DMS153 treated with DMSO at 0.1 percent for 48 hours (cell line): ENCODE results near the gene MRTFA.
"Not testable (repeated sequence)": the region's sequence is repeated elsewhere in the genome, so short reads cannot be mapped to it uniquely, and the experiment has no call there.

Experiments
- DNase-seq: peaks from one replicate; lab custom pipeline; 2025; ENCODE audit not compliant: unreplicated experiment; lab: John Stamatoyannopoulos, UW

Gene MRTFA

GRCh38 chr22:40500465-40500786 is 136.1 kb downstream of the MRTFA start:
- not testable (repeated sequence) for DNase-seq

- no peak for DNase-seq
These were observed 137.3 kb downstream of the MRTFA start for GRCh38 chr22:40499209-40499623.

- no peak for DNase-seq
These were observed 137.9 kb downstream of the MRTFA start for GRCh38 chr22:40498420-40499208.

GRCh38 chr22:40493441-40493840 is 143.1 kb downstream of the MRTFA start:
- DNase-seq, result no peak

GRCh38 chr22:40491990-40492631 is 144.4 kb downstream of the MRTFA start:
- DNase-seq, result peak; percentile 8

- DNase-seq, result no peak
These were observed 148.8 kb downstream of the MRTFA start for GRCh38 chr22:40487663-40488249.

GRCh38 chr22:40486962-40487602 is 149.4 kb downstream of the MRTFA start:
- DNase-seq, result no peak

- no peak for DNase-seq
These were observed 150.5 kb downstream of the MRTFA start for GRCh38 chr22:40485813-40486667.

- DNase-seq, result no peak
These were observed 151.4 kb downstream of the MRTFA start for GRCh38 chr22:40484906-40485669.

GRCh38 chr22:40482886-40483285 is 153.6 kb downstream of the MRTFA start:
- DNase-seq, result no peak

- DNase-seq, result no peak
These were observed 154.1 kb downstream of the MRTFA start for GRCh38 chr22:40482391-40482790.

- DNase-seq, result no peak
These were observed 155.5 kb downstream of the MRTFA start for GRCh38 chr22:40480996-40481395.

GRCh38 chr22:40479887-40480538 is 156.5 kb downstream of the MRTFA start:
- no peak for DNase-seq

- DNase-seq, result no peak
These were observed 157.3 kb downstream of the MRTFA start for GRCh38 chr22:40479126-40479800.

- no peak for DNase-seq
These were observed 158.0 kb downstream of the MRTFA start for GRCh38 chr22:40478338-40479125.

GRCh38 chr22:40477683-40478337 is 158.7 kb downstream of the MRTFA start:
- no peak for DNase-seq

GRCh38 chr22:40476341-40476740 is 160.2 kb downstream of the MRTFA start:
- no peak for DNase-seq

- DNase-seq, result no peak
These were observed 162.8 kb downstream of the MRTFA start for GRCh38 chr22:40473703-40474102.
